WI38 (cell line): ENCODE results near the gene MSL3.

Experiments
- H3K4me3 ChIP-seq: 2 replicates; pipeline ENCODE4 v1.5.1; 2011; ENCODE audit warnings: low read depth, mild to moderate bottlenecking, control low read depth, low read length
- CTCF ChIP-seq: IDR thresholded peaks from 2 replicates; pipeline ENCODE4 v1.5.1; 2012; ENCODE audit warnings: low read depth, mild to moderate bottlenecking, control low read depth, low read length

The MSL3 gene

GRCh38 chrX:11759461-11760311, 1.6 kb downstream of the MSL3 start:
- peak overlapping the region; percentile 77 for H3K4me3 ChIP-seq
- TF ChIP-seq CTCF = no peak

GRCh38 chrX:11760958-11761357, 2.9 kb downstream of the MSL3 start:
- no peak overlapping the region for H3K4me3 ChIP-seq
- TF ChIP-seq CTCF = no peak

- TF ChIP-seq CTCF = no peak
- H3K4me3 ChIP-seq = no peak overlapping the region
These were observed 6.6 kb downstream of the MSL3 start for GRCh38 chrX:11764602-11765067.

GRCh38 chrX:11765449-11765848, 7.4 kb downstream of the MSL3 start:
- H3K4me3 ChIP-seq = no peak overlapping the region
- TF ChIP-seq CTCF = no peak

GRCh38 chrX:11766487-11766886, 8.4 kb downstream of the MSL3 start:
- no peak for TF ChIP-seq CTCF
- H3K4me3 ChIP-seq = no peak overlapping the region

GRCh38 chrX:11768039-11768438, 10.0 kb downstream of the MSL3 start:
- no peak for TF ChIP-seq CTCF
- no peak overlapping the region for H3K4me3 ChIP-seq

GRCh38 chrX:11770320-11770719, 12.3 kb downstream of the MSL3 start:
- TF ChIP-seq CTCF = peak; percentile 56
- H3K4me3 ChIP-seq = no peak overlapping the region
